ENCODE data around the gene PCBD1.

- TF ChIP-seq POLR2A (IDR thresholded peaks at IDR 0.05; ENCODE audit: low read depth, low read length) = no peak
- TF ChIP-seq POLR2AphosphoS5 (IDR thresholded peaks at IDR 0.05; ENCODE audit: low read depth, low read length) = no peak
- no peak for TF ChIP-seq TAF1 (IDR thresholded peaks at IDR 0.05; ENCODE audit: low read depth, low read length)
- TF ChIP-seq SPI1 (IDR thresholded peaks at IDR 0.05; ENCODE audit: low read depth, low read length) = no peak
- TF ChIP-seq PAX5 (IDR thresholded peaks at IDR 0.05; ENCODE audit: insufficient read depth, low read length, severe bottlenecking) = no peak
Observed at GRCh38 chr10:70872291-70872690, 16.1 kb downstream of the PCBD1 start.
